Right lobe of liver (tissue), 4 donors: ENCODE results near the gene KATNAL1.

Source experiments
- POLR2A ChIP-seq: fragments of 450-650 bp; IDR thresholded peaks from one replicate; pipeline ENCODE4 v1.6.1; 2017; ENCODE audit warnings: antibody characterized with exemption, mild to moderate bottlenecking
- TF ChIP-seq, protein P1 (sequence below), 4 donors: fragments of 200-600 bp in 3 of 4; fragments of 450-650 bp in 1 of 4; IDR thresholded peaks; one replicate each; pipeline versions ENCODE4 v1.5.1 to v1.8.0; 2016 to 2022; ENCODE audit warnings: antibody characterized with exemption in 4 of 4, mild to moderate bottlenecking in 2 of 4
- donor health status: DM: no; HTN: no; CAD: no.
- donor health status: DM: no; HTN: no; CAD: no.
- donor health status: DM: no; HTN: yes; CAD: no.

GRCh38 chr13:30241532-30241931 lies 65.8 kb downstream of the KATNAL1 start:
- no peak for TF ChIP-seq POLR2A
- TF ChIP-seq, protein P1, sequence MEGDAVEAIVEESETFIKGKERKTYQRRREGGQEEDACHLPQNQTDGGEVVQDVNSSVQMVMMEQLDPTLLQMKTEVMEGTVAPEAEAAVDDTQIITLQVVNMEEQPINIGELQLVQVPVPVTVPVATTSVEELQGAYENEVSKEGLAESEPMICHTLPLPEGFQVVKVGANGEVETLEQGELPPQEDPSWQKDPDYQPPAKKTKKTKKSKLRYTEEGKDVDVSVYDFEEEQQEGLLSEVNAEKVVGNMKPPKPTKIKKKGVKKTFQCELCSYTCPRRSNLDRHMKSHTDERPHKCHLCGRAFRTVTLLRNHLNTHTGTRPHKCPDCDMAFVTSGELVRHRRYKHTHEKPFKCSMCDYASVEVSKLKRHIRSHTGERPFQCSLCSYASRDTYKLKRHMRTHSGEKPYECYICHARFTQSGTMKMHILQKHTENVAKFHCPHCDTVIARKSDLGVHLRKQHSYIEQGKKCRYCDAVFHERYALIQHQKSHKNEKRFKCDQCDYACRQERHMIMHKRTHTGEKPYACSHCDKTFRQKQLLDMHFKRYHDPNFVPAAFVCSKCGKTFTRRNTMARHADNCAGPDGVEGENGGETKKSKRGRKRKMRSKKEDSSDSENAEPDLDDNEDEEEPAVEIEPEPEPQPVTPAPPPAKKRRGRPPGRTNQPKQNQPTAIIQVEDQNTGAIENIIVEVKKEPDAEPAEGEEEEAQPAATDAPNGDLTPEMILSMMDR (IDR thresholded peaks at IDR 0.05), result no peak
